Tibial artery (tissue), 4 donors: ENCODE measurements around the gene SMURF1.
A peak's percentile ranks its signal among the peaks of the same experiment; 100 is the strongest.

ENCODE experiments used
- DNase-seq, 2 donors: peaks; one replicate each; pipeline ENCODE4 v3.0.0-alpha.2; 2019
- H3K27ac ChIP-seq, 2 donors: fragments of 200-600 bp; sonication (generic) in 1 of 2; 1 replicate in 1 of 2; 2 replicates in 1 of 2; pipeline ENCODE4 v1.5.1; 2018 to 2019; ENCODE audit warnings: mild to moderate bottlenecking in 1 of 2
- H3K27me3 ChIP-seq, 2 donors: fragments of 200-600 bp; sonication (generic) in 1 of 2; one replicate each; pipeline versions ENCODE4 v1.5.1 to v1.6.0; 2016 to 2019
- H3K36me3 ChIP-seq, 3 donors: fragments of 200-600 bp; sonication (generic) in 2 of 3; one replicate each; pipeline ENCODE4 v1.5.1; 2016 to 2019; ENCODE audit warnings: mild to moderate bottlenecking in 2 of 3
- H3K4me1 ChIP-seq, 4 donors: fragments of 200-600 bp; sonication (generic) in 2 of 4; 1 replicate in 3 of 4; 2 replicates in 1 of 4; pipeline ENCODE4 v1.5.1; 2016 to 2019
- H3K4me3 ChIP-seq, 2 donors: fragments of 200-600 bp; sonication (generic) in 1 of 2; 1 replicate in 1 of 2; 2 replicates in 1 of 2; pipeline ENCODE4 v1.5.1; 2018 to 2019; ENCODE audit warnings: mild to moderate bottlenecking in 2 of 2
- H3K9me3 ChIP-seq, 3 donors: fragments of 200-600 bp; sonication (generic) in 1 of 3; one replicate each; pipeline ENCODE4 v1.5.1; 2016 to 2019
- intact Hi-C: fragments of 100-400 bp; cut with DNase I; formaldehyde crosslinking; loops from one replicate; pipeline ENCODE4 v1.15.0; 2023; ENCODE audit warnings: low total_unique reads
- TF ChIP-seq, protein P1 (sequence below), 2 experiments: fragments of 200-600 bp in 1 of 2; fragments of 450-650 bp in 1 of 2; IDR thresholded peaks; one replicate each; pipeline ENCODE4 v1.5.1; 2017 to 2019; ENCODE audit warnings: antibody characterized with exemption in 2 of 2, mild to moderate bottlenecking in 1 of 2, moderate library complexity in 1 of 2

SMURF1 gene

DNA sequence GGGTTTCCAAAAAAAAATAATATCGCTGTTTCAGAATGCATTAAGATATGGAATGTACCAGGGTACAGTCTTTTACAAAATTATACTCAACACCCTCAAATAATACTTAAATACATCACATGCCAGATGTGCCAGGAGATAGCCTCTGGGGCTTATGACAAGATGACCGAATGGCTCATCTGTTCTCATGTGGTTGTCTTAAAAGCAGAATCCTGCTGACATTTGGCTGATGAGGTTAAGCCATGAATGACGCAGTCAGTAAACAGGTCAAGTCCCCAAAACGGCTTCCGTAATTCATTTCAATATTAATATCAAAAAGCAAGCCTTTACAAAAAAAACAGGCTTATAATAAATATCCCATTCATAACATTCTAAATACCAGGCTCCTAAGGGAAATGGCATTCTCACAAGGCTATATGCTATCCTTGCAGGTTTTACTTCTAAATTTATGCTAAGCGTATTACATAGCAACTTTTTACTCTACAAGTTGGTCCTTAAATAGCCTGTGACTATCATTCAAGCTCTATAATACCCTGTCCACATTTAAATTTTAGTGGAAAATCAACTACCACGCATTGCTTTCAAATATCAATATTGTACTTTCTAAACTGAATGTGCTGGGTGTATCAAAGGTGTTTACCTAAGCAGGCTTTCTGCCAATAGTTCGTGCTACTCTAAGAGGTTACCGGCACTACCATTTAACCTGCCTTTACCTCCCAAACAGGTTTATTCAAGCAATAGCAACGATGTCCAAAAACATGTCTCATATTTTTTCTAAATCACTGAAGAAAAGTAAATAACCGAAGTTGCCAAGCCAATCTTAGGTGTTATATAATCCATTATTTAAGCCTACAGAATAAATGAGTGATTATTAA lies 15.6 kb downstream of the SMURF1 start:
- no peaks in the 10 kb centered on the region for H3K27me3 ChIP-seq
- intact Hi-C loops: no loop called here
- H3K27ac ChIP-seq: peak overlapping the region; percentile 64 to 79
- no peaks in the 10 kb centered on the region for H3K36me3 ChIP-seq
- no peak for DNase-seq
- H3K4me3 ChIP-seq: peak overlapping the region in 1 of 2 donors; percentile 19
- H3K9me3 ChIP-seq: no peaks in the 10 kb centered on the region
- peaks cover 0 to 100% (median 75%) of the 10 kb centered on the region in 4 donors for H3K4me1 ChIP-seq
- TF ChIP-seq, protein P1, sequence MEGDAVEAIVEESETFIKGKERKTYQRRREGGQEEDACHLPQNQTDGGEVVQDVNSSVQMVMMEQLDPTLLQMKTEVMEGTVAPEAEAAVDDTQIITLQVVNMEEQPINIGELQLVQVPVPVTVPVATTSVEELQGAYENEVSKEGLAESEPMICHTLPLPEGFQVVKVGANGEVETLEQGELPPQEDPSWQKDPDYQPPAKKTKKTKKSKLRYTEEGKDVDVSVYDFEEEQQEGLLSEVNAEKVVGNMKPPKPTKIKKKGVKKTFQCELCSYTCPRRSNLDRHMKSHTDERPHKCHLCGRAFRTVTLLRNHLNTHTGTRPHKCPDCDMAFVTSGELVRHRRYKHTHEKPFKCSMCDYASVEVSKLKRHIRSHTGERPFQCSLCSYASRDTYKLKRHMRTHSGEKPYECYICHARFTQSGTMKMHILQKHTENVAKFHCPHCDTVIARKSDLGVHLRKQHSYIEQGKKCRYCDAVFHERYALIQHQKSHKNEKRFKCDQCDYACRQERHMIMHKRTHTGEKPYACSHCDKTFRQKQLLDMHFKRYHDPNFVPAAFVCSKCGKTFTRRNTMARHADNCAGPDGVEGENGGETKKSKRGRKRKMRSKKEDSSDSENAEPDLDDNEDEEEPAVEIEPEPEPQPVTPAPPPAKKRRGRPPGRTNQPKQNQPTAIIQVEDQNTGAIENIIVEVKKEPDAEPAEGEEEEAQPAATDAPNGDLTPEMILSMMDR (IDR thresholded peaks at IDR 0.05): no peak

DNA sequence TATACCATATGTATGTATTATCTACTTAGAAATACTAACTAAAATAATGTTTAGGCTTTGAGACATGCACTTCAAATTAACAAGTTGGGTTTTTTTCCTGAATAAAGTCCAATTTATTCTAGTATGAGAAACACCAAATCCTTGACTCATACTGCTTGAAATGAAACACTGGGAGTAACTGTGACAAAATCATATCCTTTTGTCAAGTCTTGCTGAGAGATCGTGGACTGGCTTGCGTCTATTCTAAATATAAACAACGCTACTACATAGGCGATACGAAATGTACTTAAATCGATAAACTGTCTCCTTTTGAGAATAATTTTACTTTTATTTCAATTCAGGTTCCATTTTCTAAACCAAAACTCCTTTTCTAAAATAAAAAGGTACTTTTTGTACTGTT lies 16.3 kb downstream of the SMURF1 start:
- Histone ChIP-seq H3K9me3 (no peaks in the 10 kb centered on the region), H3K27ac (peak overlapping the region; percentile 64 to 79), H3K4me1 (peaks cover 0 to 100% (median 75%) of the 10 kb centered on the region in 4 donors), H3K36me3 (no peaks in the 10 kb centered on the region), H3K4me3 (peak overlapping the region in 1 of 2 donors; percentile 19), H3K27me3 (no peaks in the 10 kb centered on the region)
- intact Hi-C loops: no loop called here
- no peak for DNase-seq
- TF ChIP-seq, protein P1 (IDR thresholded peaks at IDR 0.05): no peak

- Histone ChIP-seq H3K9me3 (no peaks in the 10 kb centered on the region), H3K27ac (peak overlapping the region; percentile 64 to 79), H3K4me3 (peak overlapping the region in 1 of 2 donors; percentile 19), H3K36me3 (no peaks in the 10 kb centered on the region), H3K27me3 (no peaks in the 10 kb centered on the region), H3K4me1 (peaks cover 0 to 100% (median 71%) of the 10 kb centered on the region in 4 donors)
- TF ChIP-seq, protein P1 (IDR thresholded peaks at IDR 0.05): no peak
- intact Hi-C loops: no loop called here
- DNase-seq: peak in 1 of 2 donors; percentile 72
Observed at GRCh38 chr7:99126921-99127553, 16.9 kb downstream of the SMURF1 start.

GRCh38 chr7:99125505-99125865 lies 18.4 kb downstream of the SMURF1 start:
- TF ChIP-seq, protein P1 (IDR thresholded peaks at IDR 0.05): no peak
- Histone ChIP-seq H3K36me3 (no peaks in the 10 kb centered on the region), H3K4me1 (peaks cover 0 to 100% (median 65%) of the 10 kb centered on the region in 4 donors), H3K27ac (peak overlapping the region; percentile 79 to 83), H3K9me3 (no peaks in the 10 kb centered on the region), H3K27me3 (no peaks in the 10 kb centered on the region), H3K4me3 (no peak overlapping the region)
- no peak for DNase-seq
- intact Hi-C loops: no loop called here

DNA sequence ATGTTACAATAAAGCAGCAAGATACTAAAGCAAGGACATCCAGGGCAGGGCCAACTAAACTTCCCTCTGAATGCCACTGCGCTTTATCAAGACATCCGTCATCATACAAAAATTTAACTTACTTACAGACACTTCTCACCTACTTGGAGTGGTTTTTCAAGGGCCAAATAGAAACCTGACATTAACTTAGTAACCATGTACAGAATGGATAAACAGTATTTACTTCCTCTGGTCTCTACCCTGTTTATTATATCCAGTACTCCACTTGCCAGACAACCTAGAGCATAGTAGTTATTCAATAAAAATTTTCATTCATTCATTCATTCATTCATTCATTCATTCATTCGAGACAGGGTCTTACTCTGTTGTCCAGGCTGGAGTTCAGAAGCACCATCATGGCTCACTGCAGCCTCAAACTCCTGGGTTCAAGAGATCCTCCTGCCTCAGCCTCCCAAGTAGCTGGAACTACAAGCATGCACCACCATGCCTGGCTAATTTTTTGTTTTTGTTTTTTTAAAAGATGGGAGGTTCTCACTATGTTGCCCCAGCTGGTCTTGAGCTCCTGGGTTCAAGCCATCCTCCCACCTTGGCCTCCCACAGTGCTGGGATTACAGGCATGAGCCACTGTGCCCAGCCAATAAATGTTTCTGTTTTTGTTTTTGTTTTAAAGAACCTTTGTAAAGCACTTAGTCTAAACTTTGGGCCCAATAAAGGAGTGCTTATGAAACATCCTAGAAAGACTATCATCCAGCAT lies 19.0 kb downstream of the SMURF1 start:
- H3K4me3 ChIP-seq: no peak overlapping the region
- intact Hi-C loops: no loop called here
- TF ChIP-seq, protein P1 (IDR thresholded peaks at IDR 0.05): no peak
- no peaks in the 10 kb centered on the region for H3K27me3 ChIP-seq
- H3K9me3 ChIP-seq: no peaks in the 10 kb centered on the region
- H3K27ac ChIP-seq: peak overlapping the region; percentile 79 to 83
- H3K36me3 ChIP-seq: no peaks in the 10 kb centered on the region
- DNase-seq: no peak
- H3K4me1 ChIP-seq: peaks cover 0 to 100% (median 65%) of the 10 kb centered on the region in 4 donors
